Gastrocnemius medialis (tissue), 4 donors: Measurements from ENCODE around the gene CSNK1G1. TPM values are rescaled to one million over a fixed set of nuclear protein-coding genes. Genes with fewer than 3 reads are reported as not detected.

ENCODE experiments used
- ATAC-seq, 2 donors: fragments of 150-250 bp; one replicate each; pipeline ENCODE4 v1.9.1; 2016
- DNase-seq, 2 donors: peaks; one replicate each; pipeline ENCODE4 v3.0.0-alpha.2; 2019
- H3K27ac ChIP-seq, 4 donors: fragments of 200-600 bp; sonication (generic); 1 replicate in 1 of 4; 2 replicates in 3 of 4; pipeline ENCODE4 v1.5.1; 2016 to 2018; ENCODE audit warnings: mild to moderate bottlenecking in 2 of 4, moderate library complexity in 1 of 4
- H3K27me3 ChIP-seq, 3 donors: fragments of 200-600 bp; sonication (generic) in 2 of 3; 1 replicate in 1 of 3; 2 replicates in 2 of 3; pipeline versions ENCODE4 v1.5.1 to v1.6.0; 2016 to 2019; ENCODE audit warnings: mild to moderate bottlenecking in 1 of 3, moderate library complexity in 1 of 3
- H3K36me3 ChIP-seq, 2 donors: fragments of 200-600 bp; sonication (generic) in 1 of 2; one replicate each; pipeline ENCODE4 v1.5.1; 2017 to 2018
- H3K4me1 ChIP-seq, 2 donors: fragments of 200-600 bp; sonication (generic) in 1 of 2; one replicate each; pipeline ENCODE4 v1.5.1; 2016 to 2017; ENCODE audit warnings: mild to moderate bottlenecking in 2 of 2
- H3K4me3 ChIP-seq, 4 donors: fragments of 200-600 bp; sonication (generic) in 3 of 4; 1 replicate in 1 of 4; 2 replicates in 3 of 4; pipeline ENCODE4 v1.5.1; 2016 to 2019; ENCODE audit warnings: mild to moderate bottlenecking in 2 of 4
- H3K9me3 ChIP-seq, 3 donors: fragments of 200-600 bp; sonication (generic) in 2 of 3; 1 replicate in 1 of 3; 2 replicates in 2 of 3; pipeline ENCODE4 v1.5.1; 2016 to 2019
- POLR2A ChIP-seq, 2 donors: fragments of 450-650 bp; IDR thresholded peaks; one replicate each; pipeline ENCODE4 v1.6.1; 2017; ENCODE audit warnings: antibody characterized with exemption in 2 of 2, mild to moderate bottlenecking in 2 of 2, moderate library complexity in 2 of 2
- in situ Hi-C, 4 donors: fragments of 200-750 bp; cut with MboI; loops; one replicate each; pipeline versions ENCODE4 v1.15.0 to v1.8.0; 2017; ENCODE audit warnings: low sequenced_read_pairs in 4 of 4
- intact Hi-C: fragments of 100-400 bp; cut with DNase I; formaldehyde crosslinking; loops from one replicate; pipeline ENCODE4 v1.15.1; 2023; ENCODE audit warnings: low total_unique reads
- total RNA-seq, 4 donors: library from RNA; depleted of rRNA; stranded (reverse); fragments of >200 nt; gene quantifications; one replicate each; pipeline versions ENCODE4 v1.1.0 to v1.2.3, GENCODE V29; 2016
- TF ChIP-seq, protein P1 (sequence below), 5 experiments: fragments of 450-650 bp in 3 of 5; fragments of 200-600 bp in 2 of 5; sonication (generic) in 2 of 5; IDR thresholded peaks in 4 of 5; conservative IDR thresholded peaks in 1 of 5; 1 replicate in 4 of 5; 2 replicates in 1 of 5; pipeline ENCODE4 v1.5.1; 2016 to 2019; ENCODE audit warnings: antibody characterized with exemption in 5 of 5, mild to moderate bottlenecking in 3 of 5, moderate library complexity in 3 of 5

CSNK1G1 gene
- total RNA-seq, 4 donors from 2014 or later: 5.3 to 26.6 (median 6.5) TPM

DNA sequence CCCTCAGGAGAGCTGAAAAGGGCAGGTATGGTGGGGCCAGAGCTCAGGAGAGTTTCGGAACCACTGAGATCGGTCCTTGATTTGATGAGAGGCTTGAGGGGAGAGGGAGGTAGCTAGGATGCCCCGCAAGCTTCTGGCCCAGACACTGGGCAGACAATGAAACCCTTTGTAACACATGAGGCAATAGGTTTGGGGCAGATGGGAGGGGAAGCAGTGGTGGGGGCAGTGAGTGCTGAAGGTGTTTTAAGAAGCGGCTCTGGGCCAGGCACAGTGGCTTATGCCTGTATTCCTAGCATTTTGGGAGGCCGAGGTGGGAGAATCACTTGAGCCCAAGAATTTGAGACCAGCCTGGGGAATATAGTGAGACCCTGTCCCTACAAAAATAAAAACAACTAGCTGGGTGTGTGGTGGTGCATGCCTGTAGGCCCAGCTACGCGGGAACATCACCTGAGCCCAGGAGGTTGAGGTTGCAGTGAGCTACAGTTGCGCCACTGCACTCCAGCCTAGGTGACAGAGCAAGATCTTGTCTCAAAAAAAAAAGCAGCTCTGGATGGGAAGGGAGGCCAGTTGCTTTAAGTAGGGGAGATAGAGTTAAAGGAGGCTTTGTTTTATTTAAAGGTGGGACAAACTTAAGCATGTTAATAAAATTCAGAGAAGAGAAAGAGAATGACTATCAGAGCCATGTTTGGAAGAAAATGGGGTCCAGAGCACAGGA lies 214.0 kb downstream of the CSNK1G1 start:
- in situ Hi-C loops (no loop called here), intact Hi-C loops (no loop called here)
- TF ChIP-seq POLR2A (IDR thresholded peaks at IDR 0.05): no peak
- TF ChIP-seq, protein P1, sequence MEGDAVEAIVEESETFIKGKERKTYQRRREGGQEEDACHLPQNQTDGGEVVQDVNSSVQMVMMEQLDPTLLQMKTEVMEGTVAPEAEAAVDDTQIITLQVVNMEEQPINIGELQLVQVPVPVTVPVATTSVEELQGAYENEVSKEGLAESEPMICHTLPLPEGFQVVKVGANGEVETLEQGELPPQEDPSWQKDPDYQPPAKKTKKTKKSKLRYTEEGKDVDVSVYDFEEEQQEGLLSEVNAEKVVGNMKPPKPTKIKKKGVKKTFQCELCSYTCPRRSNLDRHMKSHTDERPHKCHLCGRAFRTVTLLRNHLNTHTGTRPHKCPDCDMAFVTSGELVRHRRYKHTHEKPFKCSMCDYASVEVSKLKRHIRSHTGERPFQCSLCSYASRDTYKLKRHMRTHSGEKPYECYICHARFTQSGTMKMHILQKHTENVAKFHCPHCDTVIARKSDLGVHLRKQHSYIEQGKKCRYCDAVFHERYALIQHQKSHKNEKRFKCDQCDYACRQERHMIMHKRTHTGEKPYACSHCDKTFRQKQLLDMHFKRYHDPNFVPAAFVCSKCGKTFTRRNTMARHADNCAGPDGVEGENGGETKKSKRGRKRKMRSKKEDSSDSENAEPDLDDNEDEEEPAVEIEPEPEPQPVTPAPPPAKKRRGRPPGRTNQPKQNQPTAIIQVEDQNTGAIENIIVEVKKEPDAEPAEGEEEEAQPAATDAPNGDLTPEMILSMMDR (IDR thresholded peaks at IDR 0.05 in 4 of 5, conservative IDR thresholded peaks at IDR 0.05 in 1 of 5): no peak
- Histone ChIP-seq H3K27me3 (no peaks in the 10 kb centered on the region), H3K27ac (no peak overlapping the region), H3K36me3 (peaks cover 0 to 52% of the 10 kb centered on the region in 2 donors), H3K9me3 (no peaks in the 10 kb centered on the region), H3K4me1 (no peaks in the 10 kb centered on the region), H3K4me3 (no peak overlapping the region)
- ATAC-seq (no peak), DNase-seq (no peak)

DNA sequence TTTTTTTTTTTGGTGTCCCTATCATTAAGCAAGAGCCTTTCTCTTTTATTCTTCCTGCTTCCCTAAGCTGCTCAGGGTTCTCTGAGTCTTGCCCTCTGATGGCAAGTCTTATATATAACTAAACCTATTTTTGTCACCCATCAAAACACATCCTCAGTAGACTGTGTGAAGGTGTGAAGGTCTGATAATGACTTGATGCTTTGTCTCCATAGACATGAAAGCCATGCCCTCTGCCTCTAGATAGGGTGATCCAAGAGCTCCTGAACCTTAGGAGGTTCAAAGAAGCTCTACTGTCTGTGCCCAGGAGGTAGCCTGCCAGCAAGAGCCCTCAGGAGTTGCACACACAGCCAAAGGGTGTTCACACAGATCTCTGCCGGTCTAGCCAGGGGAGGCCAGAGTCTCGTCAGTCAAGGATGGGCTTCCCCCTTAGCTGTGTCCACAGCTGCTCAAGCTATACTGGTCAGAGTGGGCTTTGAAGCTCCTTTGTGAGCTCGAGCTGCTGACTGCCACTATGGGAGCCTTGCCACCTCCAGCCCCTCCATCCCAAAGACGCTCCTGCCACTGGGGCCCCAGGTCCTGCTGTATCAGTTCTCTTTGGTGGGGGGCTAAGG lies 217.5 kb downstream of the CSNK1G1 start:
- no peak for TF ChIP-seq POLR2A (IDR thresholded peaks at IDR 0.05)
- TF ChIP-seq, protein P1 (IDR thresholded peaks at IDR 0.05 in 4 of 5, conservative IDR thresholded peaks at IDR 0.05 in 1 of 5): no peak
- Histone ChIP-seq H3K36me3 (peaks cover 0 to 69% of the 10 kb centered on the region in 2 donors), H3K27me3 (no peaks in the 10 kb centered on the region), H3K4me1 (no peaks in the 10 kb centered on the region), H3K27ac (no peak overlapping the region), H3K9me3 (no peaks in the 10 kb centered on the region), H3K4me3 (no peak overlapping the region)
- in situ Hi-C loops (no loop called here), intact Hi-C loops (no loop called here)
- no peak for ATAC-seq
- DNase-seq: no peak

DNA sequence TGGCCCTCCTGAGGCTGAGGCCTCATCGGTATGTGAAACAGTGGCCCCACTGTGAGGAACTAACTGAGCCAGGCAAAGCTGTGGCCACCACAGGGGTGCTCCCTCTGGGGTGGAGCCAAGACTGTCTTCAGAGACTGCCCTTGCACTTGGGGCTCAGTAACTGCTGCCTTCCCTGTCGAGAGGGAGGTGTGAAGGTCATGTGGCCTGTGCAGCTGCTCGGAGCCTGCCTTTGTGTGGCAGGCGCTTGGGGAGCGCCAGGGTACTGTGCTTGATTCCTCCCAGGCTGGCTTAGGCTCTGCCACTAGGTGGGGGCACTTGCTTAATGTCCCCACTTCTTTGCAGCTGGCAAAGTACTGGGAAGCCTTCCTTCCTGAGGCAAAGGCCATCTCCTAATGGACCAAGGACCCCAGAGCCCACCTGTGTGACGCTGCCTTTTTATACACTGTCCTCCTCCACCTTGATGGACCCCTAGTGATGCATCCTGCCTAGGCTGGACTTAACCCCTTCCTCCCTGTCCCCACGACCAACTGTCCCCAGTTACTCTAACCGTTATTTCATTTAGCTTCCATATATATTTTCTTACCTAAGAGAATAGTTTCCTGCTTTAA lies 218.6 kb downstream of the CSNK1G1 start:
- ATAC-seq: peak in 1 of 2 donors; percentile 39
- no peak overlapping the region for H3K27ac ChIP-seq

DNA sequence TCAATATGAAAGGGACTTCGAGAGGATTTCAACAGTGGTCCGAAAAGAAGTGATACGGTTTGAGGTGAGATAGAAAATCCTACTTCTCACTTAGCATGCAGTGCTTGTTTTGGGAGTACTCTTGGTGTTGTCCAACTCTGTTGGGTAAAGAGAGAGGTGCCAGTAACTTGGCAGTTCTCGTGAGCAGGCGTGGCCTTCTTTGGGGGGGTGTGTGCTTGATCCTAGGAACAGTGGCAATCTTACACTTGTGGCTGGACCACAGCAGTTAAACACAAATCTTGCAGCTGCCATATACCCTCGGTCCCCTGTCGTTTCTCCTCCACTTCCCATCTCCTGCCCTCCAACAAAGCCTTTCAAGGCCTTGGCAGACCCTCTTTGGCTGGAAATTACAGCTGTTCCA lies 219.6 kb downstream of the CSNK1G1 start:
- Histone ChIP-seq H3K27ac (no peak overlapping the region), H3K4me3 (no peak overlapping the region), H3K27me3 (no peaks in the 10 kb centered on the region), H3K9me3 (no peaks in the 10 kb centered on the region), H3K36me3 (peaks cover 0 to 80% of the 10 kb centered on the region in 2 donors), H3K4me1 (no peaks in the 10 kb centered on the region)
- in situ Hi-C loops: no loop called here
- intact Hi-C loops: no loop called here
- ATAC-seq: no peak
- no peak for TF ChIP-seq POLR2A (IDR thresholded peaks at IDR 0.05)
- no peak for DNase-seq

More for the DNA sequence above, 218.6 kb downstream of the CSNK1G1 start:
- Histone ChIP-seq H3K9me3 (no peaks in the 10 kb centered on the region), H3K36me3 (peaks cover 0 to 75% of the 10 kb centered on the region in 2 donors), H3K4me1 (no peaks in the 10 kb centered on the region), H3K4me3 (no peak overlapping the region), H3K27me3 (no peaks in the 10 kb centered on the region)
- intact Hi-C loops (no loop called here), in situ Hi-C loops (no loop called here)
- DNase-seq: no peak
- TF ChIP-seq POLR2A (IDR thresholded peaks at IDR 0.05): no peak
- TF ChIP-seq, protein P1 (IDR thresholded peaks at IDR 0.05 in 4 of 5, conservative IDR thresholded peaks at IDR 0.05 in 1 of 5): peak in 1 of 5 experiments; percentile 15

DNA sequence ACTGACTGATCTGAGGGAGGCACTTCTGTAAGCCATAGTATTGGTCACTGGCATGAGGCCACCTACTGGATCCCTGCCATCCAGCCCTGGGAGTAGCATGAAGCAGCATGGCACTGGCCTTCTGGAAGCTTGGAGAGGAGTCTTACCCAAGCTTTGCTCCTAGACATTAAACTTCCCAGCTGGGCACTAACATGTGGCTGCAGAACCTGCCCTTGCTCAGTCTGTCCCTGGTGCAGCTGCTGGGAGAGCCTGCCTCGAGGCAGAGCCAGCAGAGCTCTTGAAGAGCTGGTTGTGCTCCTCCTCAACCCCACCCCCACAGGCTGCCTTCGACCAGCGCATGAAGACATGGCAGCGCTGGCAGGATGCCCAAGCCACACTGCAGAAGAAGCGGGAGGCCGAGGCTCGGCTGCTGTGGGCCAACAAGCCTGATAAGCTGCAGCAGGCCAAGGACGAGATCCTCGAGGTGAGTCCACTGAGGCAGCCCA lies 221.6 kb downstream of the CSNK1G1 start:
- Histone ChIP-seq H3K27me3 (no peaks in the 10 kb centered on the region), H3K4me1 (no peaks in the 10 kb centered on the region), H3K36me3 (peaks cover 8 to 95% of the 10 kb centered on the region in 2 donors), H3K27ac (no peak overlapping the region), H3K4me3 (no peak overlapping the region), H3K9me3 (no peaks in the 10 kb centered on the region)
- in situ Hi-C loops: no loop called here
- intact Hi-C loops: no loop called here
- no peak for DNase-seq
- TF ChIP-seq, protein P1 (IDR thresholded peaks at IDR 0.05 in 4 of 5, conservative IDR thresholded peaks at IDR 0.05 in 1 of 5): no peak
- TF ChIP-seq POLR2A (IDR thresholded peaks at IDR 0.05): no peak
- ATAC-seq: no peak
